Ishikawa (cell line): Measurements from ENCODE around the gene ASNSD1.

ENCODE experiments used
- CREB1 ChIP-seq: IDR thresholded peaks from 2 replicates; pipeline ENCODE4 v1.6.1; 2012; ENCODE audit warnings: low read depth
- TAF1 ChIP-seq: IDR thresholded peaks from 2 replicates; pipeline ENCODE4 v1.6.1; 2012; ENCODE audit warnings: low read depth, mild to moderate bottlenecking
- YY1 ChIP-seq: IDR thresholded peaks from 2 replicates; pipeline ENCODE4 v1.6.1; 2012; ENCODE audit warnings: low read depth
- ZBTB7A ChIP-seq: IDR thresholded peaks from 2 replicates; pipeline ENCODE4 v1.6.1; 2012; ENCODE audit warnings: low read depth

- TF ChIP-seq CREB1 = no peak
- TF ChIP-seq TAF1 = no peak
- TF ChIP-seq ZBTB7A = no peak
- TF ChIP-seq YY1 = no peak
These were observed 12.3 kb upstream of the ASNSD1 start for GRCh38 chr2:189648846-189649509.
